Measurements from ENCODE around the gene IL1RAPL1.

DNA sequence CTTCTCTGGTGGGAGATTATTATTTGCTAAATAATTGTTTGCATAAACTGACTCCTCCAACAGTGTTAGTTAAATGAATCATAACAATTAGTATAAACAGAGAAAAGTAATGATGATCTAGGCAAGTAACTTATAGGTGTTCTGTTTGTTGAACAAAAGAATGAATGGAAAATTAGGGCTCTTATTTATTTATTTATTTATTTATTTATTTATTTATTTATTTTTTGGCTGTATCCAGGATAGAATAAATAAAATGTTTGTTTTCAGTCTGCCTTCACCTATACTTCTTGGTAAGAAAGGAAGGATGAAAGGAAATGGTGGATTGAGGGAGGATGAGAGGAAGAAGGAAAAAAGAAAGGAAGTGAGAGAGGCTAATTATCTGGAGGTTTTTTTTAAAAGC lies 1066.5 kb downstream of the IL1RAPL1 start:
- TF ChIP-seq RXRA (IDR thresholded peaks at IDR 0.05; ENCODE audit: borderline replicate concordance, low read depth), result no peak
- no peak for TF ChIP-seq CTCF (IDR thresholded peaks at IDR 0.05)
- TF ChIP-seq FOSL2 (IDR thresholded peaks at IDR 0.05; ENCODE audit: borderline replicate concordance, low read depth), result no peak
- TF ChIP-seq GABPA (IDR thresholded peaks at IDR 0.05; ENCODE audit: low read depth), result no peak
- no peak for TF ChIP-seq ZBTB33 (IDR thresholded peaks at IDR 0.05; ENCODE audit: borderline replicate concordance, low read depth)
- no peak for TF ChIP-seq JUND (IDR thresholded peaks at IDR 0.05)
- TF ChIP-seq EZH2phosphoT487 (IDR thresholded peaks at IDR 0.05; ENCODE audit: borderline replicate concordance, low read depth), result no peak
- no peak for TF ChIP-seq REST (IDR thresholded peaks at IDR 0.05; ENCODE audit: low read depth, low read length)
- no peak for TF ChIP-seq TAF1 (IDR thresholded peaks at IDR 0.05; ENCODE audit: borderline replicate concordance, low read depth, low read length)

Data from SK-N-SH (cell line).